ENCODE results near the gene PLG. TPM values are rescaled to one million over a fixed set of nuclear protein-coding genes. Genes with fewer than 3 reads are reported as not detected.
"Not testable (repeated sequence)": the region's sequence is repeated elsewhere in the genome, so short reads cannot be mapped to it uniquely, and the experiment has no call there.

PLG gene
- total and polyA plus RNA-seq, 12 donors = not detected

- ATAC-seq = no peak
These were observed 37.9 kb downstream of the PLG start for GRCh38 chr6:160739955-160740354.

GRCh38 chr6:160741012-160741411, 39.0 kb downstream of the PLG start:
- H3K9me3 ChIP-seq = peaks cover 0 to 32% (median 0%) of the 10 kb centered on the region in 11 donors
- H3K36me3 ChIP-seq; H3K4me3 ChIP-seq; H3K4me1 ChIP-seq; ATAC-seq; H3K27ac ChIP-seq; DNase-seq; intact Hi-C loops (cut with DNase I); H3K27me3 ChIP-seq: not testable (repeated sequence)
- 80 to 82% methylated on average over 7 of the region's 7 CpGs for WGBS, 2 donors

More at GRCh38 chr6:160739955-160740354, 37.9 kb downstream of the PLG start:
- Histone ChIP-seq H3K36me3 (no peaks in the 10 kb centered on the region), H3K27me3 (peaks cover 0 to 6% (median 0%) of the 10 kb centered on the region in 7 donors), H3K9me3 (peaks cover 0 to 24% (median 0%) of the 10 kb centered on the region in 11 donors), H3K4me1 (no peaks in the 10 kb centered on the region), H3K4me3 (no peak overlapping the region), H3K27ac (no peak overlapping the region)
- WGBS, 2 donors = 81% methylated on average over 6 of the region's 6 CpGs
- DNase-seq = no peak
- TF ChIP-seq, protein P1, sequence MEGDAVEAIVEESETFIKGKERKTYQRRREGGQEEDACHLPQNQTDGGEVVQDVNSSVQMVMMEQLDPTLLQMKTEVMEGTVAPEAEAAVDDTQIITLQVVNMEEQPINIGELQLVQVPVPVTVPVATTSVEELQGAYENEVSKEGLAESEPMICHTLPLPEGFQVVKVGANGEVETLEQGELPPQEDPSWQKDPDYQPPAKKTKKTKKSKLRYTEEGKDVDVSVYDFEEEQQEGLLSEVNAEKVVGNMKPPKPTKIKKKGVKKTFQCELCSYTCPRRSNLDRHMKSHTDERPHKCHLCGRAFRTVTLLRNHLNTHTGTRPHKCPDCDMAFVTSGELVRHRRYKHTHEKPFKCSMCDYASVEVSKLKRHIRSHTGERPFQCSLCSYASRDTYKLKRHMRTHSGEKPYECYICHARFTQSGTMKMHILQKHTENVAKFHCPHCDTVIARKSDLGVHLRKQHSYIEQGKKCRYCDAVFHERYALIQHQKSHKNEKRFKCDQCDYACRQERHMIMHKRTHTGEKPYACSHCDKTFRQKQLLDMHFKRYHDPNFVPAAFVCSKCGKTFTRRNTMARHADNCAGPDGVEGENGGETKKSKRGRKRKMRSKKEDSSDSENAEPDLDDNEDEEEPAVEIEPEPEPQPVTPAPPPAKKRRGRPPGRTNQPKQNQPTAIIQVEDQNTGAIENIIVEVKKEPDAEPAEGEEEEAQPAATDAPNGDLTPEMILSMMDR (IDR thresholded peaks at IDR 0.05) = no peak
- intact Hi-C loops (cut with DNase I) = loop anchor here in 1 of 10 donors (10.0 kb wide), 1 partner anchor 185 kb away; no protein-coding TSS in a partner anchor

DNA sequence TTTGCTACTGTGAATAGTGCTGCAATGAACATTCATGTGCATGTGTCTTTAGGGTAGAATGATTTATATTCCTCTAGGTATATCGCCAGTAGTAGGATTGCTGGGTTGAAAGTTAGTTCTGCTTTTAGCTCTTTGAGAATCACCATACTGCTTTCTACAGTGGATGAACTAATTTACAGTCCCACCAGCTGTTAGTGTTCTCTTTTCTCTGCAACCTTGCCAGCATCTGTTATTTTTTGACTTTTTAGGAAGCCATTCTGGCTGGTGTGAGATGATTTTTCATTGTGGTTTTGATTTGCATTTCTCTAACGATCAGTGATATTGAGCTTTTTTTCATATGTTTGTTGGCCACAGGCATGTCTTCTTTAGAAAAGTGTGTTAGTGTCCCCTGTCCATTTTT, 40.0 kb downstream of the PLG start:
- 81 to 84% methylated on average over 2 of the region's 2 CpGs for WGBS, 2 donors
- H3K36me3 ChIP-seq = no peaks in the 10 kb centered on the region
- H3K27me3 ChIP-seq = peaks cover 0 to 5% (median 0%) of the 10 kb centered on the region in 7 donors
- ATAC-seq (no peak), DNase-seq (no peak)
- TF ChIP-seq, protein P1 (IDR thresholded peaks at IDR 0.05) = no peak
- no peaks in the 10 kb centered on the region for H3K4me1 ChIP-seq
- H3K27ac ChIP-seq = no peak overlapping the region
- H3K4me3 ChIP-seq = no peak overlapping the region
- intact Hi-C loops (cut with DNase I) = no loop called here
- H3K9me3 ChIP-seq = peaks cover 0 to 33% (median 0%) of the 10 kb centered on the region in 11 donors

- Histone ChIP-seq H3K36me3 (no peaks in the 10 kb centered on the region), H3K4me3 (no peak overlapping the region), H3K4me1 (no peaks in the 10 kb centered on the region), H3K27me3 (peaks cover 0 to 31% (median 6%) of the 10 kb centered on the region in 7 donors), H3K9me3 (peaks cover 0 to 10% (median 0%) of the 10 kb centered on the region in 11 donors), H3K27ac (no peak overlapping the region)
- WGBS, 2 donors = 34 to 37% methylated on average over 5 of the region's 5 CpGs
- intact Hi-C loops (cut with DNase I) = no loop called here
- ATAC-seq = no peak
- DNase-seq = no peak
- TF ChIP-seq, protein P1 (IDR thresholded peaks at IDR 0.05) = peak in 3 of 9 donors; percentile 16 to 25 (median 19)
These were observed 48.2 kb downstream of the PLG start for GRCh38 chr6:160750276-160750689.

- DNase-seq; H3K4me3 ChIP-seq; intact Hi-C loops (cut with DNase I); H3K4me1 ChIP-seq; H3K36me3 ChIP-seq; ATAC-seq; H3K27ac ChIP-seq; H3K9me3 ChIP-seq: not testable (repeated sequence)
- 55 to 57% methylated on average over 4 of the region's 4 CpGs for WGBS, 2 donors
- H3K27me3 ChIP-seq = peaks cover 0 to 43% (median 6%) of the 10 kb centered on the region in 7 donors
These were observed 51.2 kb downstream of the PLG start for GRCh38 chr6:160753211-160753610.

Data from heart right ventricle (tissue), 16 donors.